WTC11 (cell line): ENCODE results near the gene CXorf38.

Experiments
- ARID4B ChIP-seq: sonication (generic); formaldehyde crosslinking; IDR thresholded peaks from 2 replicates; pipeline ENCODE4 v1.8.0; 2023; ENCODE audit warnings: missing genetic modification reagents, mild to moderate bottlenecking, borderline replicate concordance
- CTCF ChIP-seq: fragments of 200-600 bp; IDR thresholded peaks from 2 replicates; pipeline ENCODE4 v1.8.0; 2022; ENCODE audit warnings: antibody characterized with exemption
- E2F1 ChIP-seq: sonication (generic); formaldehyde crosslinking; IDR thresholded peaks from 2 replicates; pipeline ENCODE4 v1.8.0; 2022; ENCODE audit warnings: mild to moderate bottlenecking, missing genetic modification reagents
- FOXJ3 ChIP-seq: sonication (generic); formaldehyde crosslinking; IDR thresholded peaks from 2 replicates; pipeline ENCODE4 v1.9.0; 2021; ENCODE audit warnings: missing genetic modification reagents, mild to moderate bottlenecking, borderline replicate concordance
- IRF2 ChIP-seq: sonication (generic); formaldehyde crosslinking; IDR thresholded peaks from 2 replicates; pipeline ENCODE4 v1.8.0; 2022; ENCODE audit warnings: low read depth, missing genetic modification reagents, borderline replicate concordance
- KAT7 ChIP-seq: sonication (generic); formaldehyde crosslinking; IDR thresholded peaks from 2 replicates; pipeline ENCODE4 v1.8.1; 2023; ENCODE audit warnings: missing genetic modification reagents, mild to moderate bottlenecking, borderline replicate concordance
- NR2C2 ChIP-seq: sonication (generic); formaldehyde crosslinking; IDR thresholded peaks from 2 replicates; pipeline ENCODE4 v1.8.0; 2022; ENCODE audit warnings: mild to moderate bottlenecking, missing genetic modification reagents
- OVOL2 ChIP-seq: fragments of 250-450 bp; sonication (Bioruptor Pico); IDR thresholded peaks from 2 replicates; pipeline ENCODE4 v1.9.0; 2021; ENCODE audit warnings: mild to moderate bottlenecking, borderline replicate concordance
- SMAD3 ChIP-seq: sonication (generic); formaldehyde crosslinking; IDR thresholded peaks from 2 replicates; pipeline ENCODE4 v1.8.0; 2022; ENCODE audit warnings: missing genetic modification reagents, mild to moderate bottlenecking, borderline replicate concordance
- USF2 ChIP-seq: sonication (generic); formaldehyde crosslinking; IDR thresholded peaks from 2 replicates; pipeline ENCODE4 v1.8.1; 2023; ENCODE audit warnings: mild to moderate bottlenecking, missing genetic modification reagents, moderate library complexity

GRCh38 chrX:40646489-40647306 is 663 bp downstream of the CXorf38 start:
- TF ChIP-seq FOXJ3 (CRISPR knock-in tag) (no peak), CTCF (no peak), USF2 (CRISPR knock-in tag) (no peak), OVOL2 (CRISPR knock-in tag) (no peak), SMAD3 (CRISPR knock-in tag) (no peak), KAT7 (CRISPR knock-in tag) (no peak), NR2C2 (no peak), ARID4B (CRISPR knock-in tag) (no peak), IRF2 (no peak), E2F1 (CRISPR knock-in tag) (no peak)
